PC-9 (cell line): ENCODE data around the gene PPP1CB.

Experiments used
- CTCF ChIP-seq: fragments of 200-600 bp; sonication (generic); conservative IDR thresholded peaks from 2 replicates; pipeline ENCODE4 v1.6.1; 2017; ENCODE audit warnings: mixed run types, antibody characterized with exemption, mild to moderate bottlenecking, moderate library complexity
- EZH2 ChIP-seq: fragments of 200-600 bp; sonication (generic); IDR thresholded peaks from 2 replicates; pipeline ENCODE4 v1.8.0; 2017; ENCODE audit warnings: antibody characterized with exemption, low read depth

GRCh38 chr2:28824207-28824606 is 72.6 kb downstream of the PPP1CB start:
- TF ChIP-seq CTCF (no peak), EZH2 (no peak)
